K562 (cell line): Measurements from ENCODE around the gene DEGS2. TPM values are rescaled to one million over a fixed set of nuclear protein-coding genes. Genes with fewer than 3 reads are reported as not detected.

Experiments
- ATAC-seq: fragments of 200-7000 bp; cut with Tn5 transposase; 3 replicates; pipeline ENCODE4 v1.9.1; 2020; ENCODE audit warnings: moderate library complexity
- BruUV-seq: library from RNA; stranded (reverse); fragments of 400-500 nt; replicated peaks from 2 replicates; lab custom pipeline; 2021; lab: Mats Ljungman, UMichigan
- CTCF ChIA-PET: fragments of 300-600 bp; formaldehyde crosslinking; extraction: SDS; loops from one replicate; lab custom pipeline; 2021; ENCODE audit warnings: low intra/inter-chr PET ratio; lab: Yijun Ruan, JAX
- POLR2A ChIA-PET: fragments of 300-600, 350-650 bp; sonication (Branson Sonifier 250); formaldehyde crosslinking; extraction: SDS; loops from one replicate; lab custom pipeline; 2021; ENCODE audit warnings: antibody characterized with exemption, inconsistent platforms; lab: Yijun Ruan, JAX
- DNase-seq, 4 experiments: peaks; one replicate each; pipeline versions ENCODE4 v3.0.0 to v3.0.0-alpha.2; 2011 to 2018; ENCODE audit warnings: low spot score in 3 of 4, mixed read lengths in 3 of 4; ENCODE audit errors: extremely low read depth in 1 of 4
- FAIRE-seq: peaks from 2 replicates; lab custom pipeline; 2011; peaks lifted over from hg19 to GRCh38; lab: Jason Lieb, UNC
- H2AFZ ChIP-seq: 2 replicates; pipeline ENCODE4 v1.6.0; 2011; ENCODE audit warnings: low read depth, low read length, control low read depth, inconsistent platforms
- H3K27ac ChIP-seq: fragments of 200-600 bp; 3 replicates; pipeline ENCODE4 v1.8.0; 2011; ENCODE audit warnings: low read depth, mild to moderate bottlenecking, control low read depth, inconsistent platforms, low read length, moderate library complexity, mixed read lengths; ENCODE audit errors: extremely low read depth
- H3K27me3 ChIP-seq, 2 experiments: fragments of 300-600 bp in 1 of 2; 2 replicates in 1 of 2; 3 replicates in 1 of 2; pipeline versions ENCODE4 v1.6.0 to v1.8.0; 2011; ENCODE audit warnings: inconsistent platforms in 2 of 2, low read length in 2 of 2, mild to moderate bottlenecking in 1 of 2, mixed read lengths in 1 of 2, moderate library complexity in 1 of 2; ENCODE audit not compliant: control insufficient read depth in 2 of 2, insufficient read depth in 2 of 2
- H3K36me3 ChIP-seq: fragments of 300-600 bp; 3 replicates; pipeline ENCODE4 v1.8.0; 2011; ENCODE audit warnings: mild to moderate bottlenecking, low read length, inconsistent platforms; ENCODE audit not compliant: control insufficient read depth, insufficient read depth
- H3K4me1 ChIP-seq, 2 experiments: fragments of 200-600 bp in 1 of 2; replicated peaks in 1 of 2; 2 replicates in 1 of 2; 3 replicates in 1 of 2; pipeline versions ENCODE4 v1.5.1 to v1.8.0; 2011; ENCODE audit warnings: inconsistent platforms in 2 of 2, low read length in 2 of 2, mild to moderate bottlenecking in 1 of 2, mixed read lengths in 1 of 2, moderate library complexity in 1 of 2; ENCODE audit not compliant: control insufficient read depth in 2 of 2, insufficient read depth in 2 of 2
- H3K4me2 ChIP-seq: 2 replicates; pipeline ENCODE4 v1.6.1; 2011; ENCODE audit warnings: low read length, control low read depth, inconsistent platforms, mixed read lengths; ENCODE audit not compliant: insufficient read depth
- H3K4me3 ChIP-seq: fragments of 200-600 bp; sonication (generic), shearing (Covaris generic); 2 replicates; pipeline ENCODE4 v1.5.1; 2016; ENCODE audit warnings: control low read depth, inconsistent platforms
- H3K79me2 ChIP-seq: fragments of 200-600 bp; 3 replicates; pipeline ENCODE4 v1.8.0; 2011; ENCODE audit warnings: low read length, inconsistent platforms; ENCODE audit not compliant: control insufficient read depth, insufficient read depth
- H3K9ac ChIP-seq, 2 experiments: 2 replicates each; pipeline versions ENCODE4 v1.6.0 to v1.6.1; 2011; ENCODE audit warnings: low read depth in 2 of 2, low read length in 2 of 2, control low read depth in 1 of 2, inconsistent platforms in 1 of 2, mild to moderate bottlenecking in 1 of 2, mixed read lengths in 1 of 2; ENCODE audit not compliant: insufficient read depth in 1 of 2
- H3K9me1 ChIP-seq: one replicate; pipeline ENCODE4 v1.6.0; 2011; ENCODE audit warnings: inconsistent platforms, mild to moderate bottlenecking, low read length, moderate library complexity; ENCODE audit not compliant: control insufficient read depth, insufficient read depth
- H3K9me3 ChIP-seq: replicated peaks from 2 replicates; pipeline ENCODE4 v1.5.1; 2011; ENCODE audit warnings: low read depth, low read length, inconsistent platforms; ENCODE audit not compliant: control insufficient read depth, insufficient read depth
- H4K20me1 ChIP-seq: replicated peaks from 2 replicates; pipeline ENCODE4 v1.6.1; 2011; ENCODE audit warnings: low read length, inconsistent platforms, mixed read lengths; ENCODE audit not compliant: control insufficient read depth, insufficient read depth
- C11orf30 ChIP-seq: fragments of 450-650 bp; IDR thresholded peaks from 2 replicates; pipeline ENCODE4 v1.6.1; 2016; ENCODE audit warnings: low read depth, mild to moderate bottlenecking
- SRSF1 ChIP-seq: fragments of 200-400 bp; formaldehyde crosslinking; IDR thresholded peaks from 2 replicates; pipeline ENCODE4 v1.6.1; 2017; ENCODE audit warnings: mild to moderate bottlenecking, low read depth, low read length, moderate library complexity
- ZFP36 ChIP-seq: fragments of 150-350 bp; IDR thresholded peaks from 2 replicates; pipeline ENCODE4 v1.6.1; 2018; ENCODE audit warnings: low read length, low read depth; ENCODE audit not compliant: partially characterized antibody
- ZNF282 ChIP-seq: sonication (generic); formaldehyde crosslinking; IDR thresholded peaks from 2 replicates; pipeline ENCODE4 v1.8.1; 2023; ENCODE audit warnings: missing genetic modification reagents
- WGBS: fragments of 100-300 bp; shearing (Covaris generic); methylation state at CpG from one replicate; pipeline ENCODE4 v1.1.6; 2016; ENCODE audit warnings: low coverage, mixed read lengths; ENCODE audit not compliant: insufficient coverage; ENCODE audit errors: missing lambda C conversion rate; 5-methylcytosine and 5-hydroxymethylcytosine counted together
- in situ Hi-C: fragments of 300-500 bp; cut with MboI; formaldehyde crosslinking; loops from 4 replicates; pipeline ENCODE4 v1.15.0; 2018; ENCODE audit warnings: inconsistent platforms, mixed read lengths
- intact Hi-C: fragments of 100-400 bp; cut with micrococcal nuclease; formaldehyde crosslinking; loops from 2 replicates; pipeline ENCODE4 v1.14.2; 2022
- polyA plus RNA-seq, 8 experiments: library from polyadenylated mRNA; depleted of rRNA in 4 of 8; stranded (reverse) in 5 of 8; unstranded in 3 of 8; fragments of >200 nt; fragmentation: Nextera tagmentation in 2 of 8; fragmentation: Illumina TruSeq in 1 of 8; extraction: Ambion mirVana in 2 of 8; extraction: Trizol in 1 of 8; gene quantifications; 2 replicates each; pipeline versions ENCODE4 v1.2.1 to v1.2.3, GENCODE V29; 2011 to 2014; ENCODE audit warnings: inconsistent platforms in 1 of 8, missing spikeins in 1 of 8
- total RNA-seq, 7 experiments: library from RNA; depleted of rRNA in 6 of 7; stranded (reverse); fragments of >200 nt in 6 of 7; fragmentation: Illumina TruSeq in 2 of 7; extraction: Trizol in 2 of 7; gene quantifications; 2 replicates each; pipeline versions ENCODE4 v1.2.1 to v1.2.3, GENCODE V29; 2011 to 2021; ENCODE audit warnings: low replicate concordance in 1 of 7

Gene DEGS2
- total and polyA plus RNA-seq, 9 of the 15 experiments (the other 6 are each of a cell fraction or from before 2014, with no cell fraction given), result 0.22 to 2.9 (median 0.70) TPM

DNA sequence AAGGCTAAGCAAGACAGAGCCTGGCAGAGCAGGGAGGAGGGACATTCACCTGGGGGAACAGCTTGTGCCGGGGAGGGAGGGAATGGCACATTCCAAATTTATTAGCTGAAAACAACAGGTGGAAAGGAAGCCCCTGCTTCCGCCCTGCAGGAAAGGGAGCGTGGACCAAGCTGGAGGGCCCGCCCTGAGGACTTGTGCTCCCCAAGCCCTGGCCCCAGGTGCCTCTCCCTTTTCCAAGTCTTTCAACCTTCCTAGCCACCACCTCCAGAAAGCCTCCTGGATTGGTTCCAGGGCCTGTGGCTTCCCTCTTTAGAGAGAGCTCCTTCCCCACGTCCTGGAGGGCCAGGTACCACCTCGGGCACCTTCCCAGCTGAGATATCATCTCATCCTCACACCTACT lies 2.7 kb downstream of the DEGS2 start:
- Histone ChIP-seq H3K79me2 (no peaks in the 10 kb centered on the region), H3K4me3 (no peak overlapping the region), H3K36me3 (no peaks in the 10 kb centered on the region), H3K9me3 (peaks cover 8% of the 10 kb centered on the region), H3K9me1 (no peaks in the 10 kb centered on the region), H2AFZ (no peak overlapping the region), H3K27me3 (no peaks in the 10 kb centered on the region), H3K9ac (no peak overlapping the region; a peak in 2 of 4 replicates), H3K4me1 (no peaks in the 10 kb centered on the region; a peak in 1 of 5 replicates), H4K20me1 (no peaks in the 10 kb centered on the region), H3K4me2 (no peak overlapping the region), H3K27ac (no peak overlapping the region)
- ChIA-PET POLR2A (interaction anchor here (0.5 to 1.9 kb wide), 5 partner anchors 14 to 218 kb away, joined by 3 to 8 read pairs (median 3); a partner anchor contains a TSS), CTCF (no interaction called here)
- no peak for TF ChIP-seq SRSF1
- peak; percentile 66 for TF ChIP-seq ZFP36
- intact Hi-C loops (no loop called here), in situ Hi-C loops (no loop called here)
- 41% methylated on average over 4 of the region's 6 CpGs for WGBS
- DNase-seq, result no peak
- FAIRE-seq, result no peak
- no TSS peak for BruUV-seq
- no peak for ATAC-seq

DNA sequence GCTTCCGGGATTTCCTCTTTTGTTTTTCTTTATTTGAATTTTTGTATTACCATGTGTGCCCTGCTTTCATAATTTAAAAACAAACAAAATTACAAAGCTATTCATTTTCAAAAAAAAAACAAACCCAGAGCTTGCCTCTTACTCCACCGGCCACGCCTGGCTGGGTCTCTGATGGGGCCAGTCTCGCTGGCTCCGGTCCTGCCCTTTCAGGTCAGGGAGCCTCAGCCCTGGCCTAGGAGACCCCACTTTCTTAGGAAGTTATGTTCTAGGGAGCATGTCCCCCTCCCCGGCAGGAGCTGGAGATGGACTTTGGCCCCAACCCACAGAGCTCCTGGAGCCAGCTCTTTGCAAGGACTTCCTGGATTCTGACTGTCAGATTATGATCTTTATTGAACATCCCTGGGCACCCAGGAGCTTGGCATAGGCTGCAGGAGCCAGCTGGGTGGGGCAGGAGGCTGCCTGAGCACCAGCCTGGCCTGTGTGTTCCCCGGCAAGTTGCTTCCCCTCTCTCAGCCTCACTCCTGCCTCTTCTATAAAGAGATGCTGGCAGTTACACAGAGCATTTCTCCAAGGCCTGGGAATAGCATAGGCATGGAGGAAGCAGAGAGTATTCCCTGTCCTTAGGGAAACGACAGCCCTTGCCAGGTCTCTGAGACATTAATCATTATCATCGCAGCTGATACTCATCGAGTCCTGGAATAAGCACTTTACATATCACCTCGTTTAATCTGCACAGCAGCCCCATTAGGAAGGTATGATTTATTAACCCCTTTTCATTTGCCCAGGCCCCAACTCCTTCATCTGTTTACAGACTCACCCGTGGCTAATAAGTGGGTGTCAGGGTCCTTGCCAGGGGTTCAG lies 3.5 kb downstream of the DEGS2 start:
- no peak overlapping the region for H3K4me2 ChIP-seq
- no peak for ATAC-seq
- intact Hi-C loops, result no loop called here
- H3K9me1 ChIP-seq, result no peaks in the 10 kb centered on the region
- H3K4me3 ChIP-seq, result no peak overlapping the region
- in situ Hi-C loops, result no loop called here
- TF ChIP-seq ZNF282 (CRISPR knock-in tag), result no peak
- no peak for TF ChIP-seq C11orf30
- no peak overlapping the region for H3K9ac ChIP-seq
- H3K4me1 ChIP-seq, result peaks cover 0 to 1% of the 10 kb centered on the region in 2 experiments; a peak in 2 of 5 replicates
- no TSS peak for BruUV-seq
- H2AFZ ChIP-seq, result no peak overlapping the region
- no peaks in the 10 kb centered on the region for H3K36me3 ChIP-seq
- ChIA-PET CTCF (no interaction called here), POLR2A (interaction anchor here (0.5 to 1.9 kb wide), 4 partner anchors 13 to 219 kb away, joined by 3 to 8 read pairs (median 4); a partner anchor contains a TSS)
- H3K27me3 ChIP-seq, result no peaks in the 10 kb centered on the region
- no peaks in the 10 kb centered on the region for H3K79me2 ChIP-seq
- no peak for DNase-seq
- WGBS, result 49% methylated on average over 9 of the region's 12 CpGs
- H4K20me1 ChIP-seq, result no peaks in the 10 kb centered on the region
- H3K27ac ChIP-seq, result no peak overlapping the region
- H3K9me3 ChIP-seq, result peaks cover 8% of the 10 kb centered on the region
- FAIRE-seq, result no peak
